Spleen (tissue), 11 donors: Measurements from ENCODE around the gene CNDP1. TPM values are rescaled to one million over a fixed set of nuclear protein-coding genes. Genes with fewer than 3 reads are reported as not detected.

Source experiments
- DNase-seq: peaks from one replicate; pipeline ENCODE4 v3.0.0-alpha.2; 2020
- H3K27ac ChIP-seq, 8 donors: fragments of 200-600 bp; sonication (generic) in 7 of 8; 1 replicate in 4 of 8; 2 replicates in 4 of 8; pipeline versions ENCODE4 v1.5.0 to v1.8.0; 2016 to 2021; ENCODE audit warnings: inconsistent platforms in 4 of 8, mild to moderate bottlenecking in 4 of 8, moderate library complexity in 1 of 8
- H3K27me3 ChIP-seq, 7 donors: fragments of 200-600 bp; sonication (generic) in 6 of 7; replicated peaks in 1 of 7; 1 replicate in 4 of 7; 2 replicates in 3 of 7; pipeline versions ENCODE4 v1.5.0 to v1.8.0; 2016 to 2021; ENCODE audit warnings: inconsistent platforms in 3 of 7, mild to moderate bottlenecking in 1 of 7
- H3K36me3 ChIP-seq, 6 donors: fragments of 200-600 bp; sonication (generic) in 5 of 6; 1 replicate in 4 of 6; 2 replicates in 2 of 6; pipeline versions ENCODE4 v1.5.0 to v1.8.0; 2016 to 2021; ENCODE audit warnings: inconsistent platforms in 2 of 6
- H3K4me1 ChIP-seq, 6 donors: fragments of 200-600 bp; sonication (generic) in 5 of 6; 1 replicate in 3 of 6; 2 replicates in 3 of 6; pipeline versions ENCODE4 v1.5.0 to v1.8.0; 2016 to 2021; ENCODE audit warnings: inconsistent platforms in 3 of 6
- H3K4me3 ChIP-seq, 8 donors: fragments of 200-600 bp; sonication (generic) in 7 of 8; 1 replicate in 4 of 8; 2 replicates in 4 of 8; pipeline versions ENCODE4 v1.5.0 to v1.8.0; 2016 to 2021; ENCODE audit warnings: inconsistent platforms in 4 of 8, mild to moderate bottlenecking in 4 of 8, moderate library complexity in 2 of 8
- H3K9me3 ChIP-seq, 8 donors: fragments of 200-600 bp; sonication (generic) in 7 of 8; 1 replicate in 4 of 8; 2 replicates in 4 of 8; pipeline versions ENCODE4 v1.5.0 to v1.8.0; 2016 to 2021; ENCODE audit warnings: inconsistent platforms in 4 of 8
- CTCF ChIP-seq, 11 experiments: fragments of 200-600 bp in 7 of 11; fragments of 450-650 bp in 4 of 11; sonication (generic) in 4 of 11; IDR thresholded peaks in 8 of 11; conservative IDR thresholded peaks in 3 of 11; 1 replicate in 7 of 11; 2 replicates in 4 of 11; pipeline versions ENCODE4 v1.4.0 to v1.8.0; 2016 to 2021; ENCODE audit warnings: antibody characterized with exemption in 11 of 11, inconsistent platforms in 4 of 11, mild to moderate bottlenecking in 1 of 11
- POLR2A ChIP-seq, 3 donors: fragments of 450-650 bp; IDR thresholded peaks; one replicate each; pipeline ENCODE4 v1.5.1; 2017; ENCODE audit warnings: antibody characterized with exemption in 3 of 3, mild to moderate bottlenecking in 1 of 3
- POLR2AphosphoS5 ChIP-seq, 3 donors: sonication (generic); formaldehyde crosslinking; IDR thresholded peaks; one replicate each; pipeline ENCODE4 v1.5.1; 2017; ENCODE audit warnings: antibody characterized with exemption in 3 of 3
- WGBS, 5 donors: extraction: QIAGEN DNeasy Blood & Tissue Kit in 3 of 5; methylation state at CpG; one replicate each; pipeline versions ENCODE4 v1.1.5 to v1.1.7; 2013 to 2018; 5-methylcytosine and 5-hydroxymethylcytosine counted together
- intact Hi-C: fragments of 100-400 bp; cut with DNase I; formaldehyde crosslinking; loops from one replicate; pipeline ENCODE4 v1.15.0; 2023; ENCODE audit warnings: low total_unique reads
- polyA plus RNA-seq, 3 donors: library from polyadenylated mRNA; stranded (reverse); fragments of 200-250 nt; gene quantifications; one replicate each; pipeline ENCODE4 v1.2.1, GENCODE V29; 2013
- total RNA-seq, 7 donors: library from RNA; depleted of rRNA in 3 of 7; stranded (reverse); fragments of >200 nt in 3 of 7; fragmentation: NEBNext Ultra II Directional in 4 of 7; extraction: Animal tissue kit (Norgen Biotek cat#: 25700) in 4 of 7; gene quantifications; one replicate each; pipeline versions ENCODE4 v1.1.0 to v1.2.1, GENCODE V29; 2016 to 2021
- donor health status: healthy with polysubstance abuse.
- donor health status: DM: no; HTN: no; CAD: no; lungs with moderate emphysema.
- donor health status: DM: no; HTN: no; CAD: no.
- donor health status: Bipolar disorder and iron deficiency.
- donor health status: healthy.
- donor health status: DM: no; HTN: no; CAD: no.
- donor health status: DM: yes; HTN: yes; CAD: no.

Gene CNDP1
- total and polyA plus RNA-seq, 10 donors: 0.03 to 0.59 (median 0.18) TPM; not detected in 2

DNA sequence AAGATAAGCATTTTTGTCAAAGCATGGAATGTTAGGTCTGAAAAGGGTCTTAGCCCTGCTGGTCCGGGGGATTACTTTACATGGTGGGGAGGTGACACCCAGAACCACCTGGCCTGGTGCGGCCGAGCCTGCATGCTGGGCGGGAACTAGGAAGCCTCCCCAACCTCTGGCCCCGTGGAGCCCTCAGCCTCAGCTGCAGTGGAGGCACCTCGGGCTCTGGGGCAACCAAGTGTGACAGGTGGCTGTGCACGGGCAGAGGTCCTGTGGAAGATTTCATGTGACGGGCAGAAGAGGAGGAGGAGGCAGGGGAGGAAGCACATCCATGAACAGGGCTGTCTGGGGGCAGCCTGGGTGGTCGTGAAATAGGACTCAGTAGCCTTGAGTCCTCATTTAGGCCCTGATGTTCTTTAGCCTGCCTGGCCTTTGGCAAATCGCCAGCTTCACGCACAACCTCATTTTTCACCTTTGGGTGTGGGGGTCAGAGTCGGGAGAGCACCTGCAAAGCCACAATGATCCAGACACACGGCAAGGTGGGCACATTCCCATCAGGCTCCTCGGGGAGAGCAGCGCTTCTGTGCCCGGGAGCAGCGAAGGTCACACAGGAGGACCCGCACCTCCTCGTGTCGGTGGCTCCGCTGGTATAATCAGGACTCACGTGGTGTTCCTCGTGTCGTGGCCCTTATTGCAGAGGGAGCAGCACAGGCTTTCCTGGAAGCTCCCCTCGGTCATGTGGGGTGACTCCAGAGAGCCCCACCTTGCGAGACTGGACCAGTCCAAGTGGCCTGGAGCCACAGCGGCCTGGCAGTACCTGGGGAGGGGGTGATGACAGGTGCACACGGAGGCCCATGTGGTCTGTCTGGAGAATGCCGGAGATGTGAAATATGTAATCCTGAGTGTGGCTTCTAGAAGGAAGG, 24.2 kb upstream of the CNDP1 start:
- Histone ChIP-seq H3K27ac (no peak overlapping the region), H3K4me1 (peaks cover 6 to 35% (median 29%) of the 10 kb centered on the region in 6 donors), H3K9me3 (no peaks in the 10 kb centered on the region), H3K36me3 (peaks cover 0 to 100% (median 94%) of the 10 kb centered on the region in 6 donors), H3K27me3 (no peaks in the 10 kb centered on the region), H3K4me3 (no peak overlapping the region)
- intact Hi-C loops: no loop called here
- peak in 2 of 3 donors; percentile 27 to 42 for TF ChIP-seq POLR2AphosphoS5 (IDR thresholded peaks at IDR 0.05)
- TF ChIP-seq POLR2A (IDR thresholded peaks at IDR 0.05): no peak
- DNase-seq: peak; percentile 69
- 90 to 95% (median 92%) methylated on average over 23 to 29 of the region's 29 CpGs for WGBS, 5 donors

DNA sequence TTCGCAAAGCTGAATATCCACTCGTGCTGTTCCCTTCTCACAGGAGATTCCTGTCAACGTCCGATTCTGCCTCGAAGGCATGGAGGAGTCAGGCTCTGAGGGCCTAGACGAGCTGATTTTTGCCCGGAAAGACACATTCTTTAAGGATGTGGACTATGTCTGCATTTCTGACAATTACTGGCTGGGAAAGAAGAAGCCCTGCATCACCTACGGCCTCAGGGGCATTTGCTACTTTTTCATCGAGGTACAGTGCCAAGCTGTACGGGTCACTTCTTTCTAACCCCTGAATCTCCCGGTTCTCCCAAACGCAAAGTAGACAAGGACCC, 23.6 kb upstream of the CNDP1 start:
- Histone ChIP-seq H3K27ac (no peak overlapping the region), H3K36me3 (peaks cover 4 to 100% (median 97%) of the 10 kb centered on the region in 6 donors), H3K27me3 (no peaks in the 10 kb centered on the region), H3K4me1 (peaks cover 4 to 32% (median 23%) of the 10 kb centered on the region in 6 donors), H3K9me3 (no peaks in the 10 kb centered on the region), H3K4me3 (no peak overlapping the region)
- no peak for DNase-seq
- intact Hi-C loops: no loop called here
- TF ChIP-seq POLR2AphosphoS5 (IDR thresholded peaks at IDR 0.05) (no peak), CTCF (IDR thresholded peaks at IDR 0.05 in 8 of 11, conservative IDR thresholded peaks at IDR 0.05 in 3 of 11) (no peak), POLR2A (IDR thresholded peaks at IDR 0.05) (no peak)
- WGBS, 5 donors: 94 to 97% (median 96%) methylated on average over 12 of the region's 12 CpGs

DNA sequence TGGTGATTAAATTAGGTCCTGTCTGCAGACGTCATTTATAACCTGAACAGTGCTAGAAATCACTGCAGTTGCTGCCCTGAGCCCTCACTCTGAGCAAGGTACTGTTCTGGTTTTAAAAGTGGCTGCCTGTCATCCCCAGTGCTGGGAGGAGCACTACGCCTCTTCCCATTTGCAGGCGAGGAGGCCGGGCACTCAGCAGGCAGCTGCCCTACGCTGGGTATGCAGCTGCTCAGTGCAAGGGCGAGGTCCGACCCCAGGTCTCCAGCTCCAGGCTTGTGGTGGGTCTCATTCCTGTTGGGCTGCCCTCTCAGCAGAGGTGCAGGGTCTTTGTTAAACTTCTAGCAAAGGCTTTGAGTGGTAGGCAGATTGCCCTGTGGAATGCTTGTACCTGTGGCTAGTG, 22.5 kb upstream of the CNDP1 start:
- peak; percentile 47 for DNase-seq
- Histone ChIP-seq H3K27ac (no peak overlapping the region), H3K9me3 (no peaks in the 10 kb centered on the region), H3K27me3 (no peaks in the 10 kb centered on the region), H3K4me3 (no peak overlapping the region), H3K4me1 (peaks cover 0 to 21% (median 12%) of the 10 kb centered on the region in 6 donors), H3K36me3 (peaks cover 5 to 100% (median 97%) of the 10 kb centered on the region in 6 donors)
- intact Hi-C loops: no loop called here
- 93 to 100% (median 97%) methylated on average over 4 to 7 of the region's 7 CpGs for WGBS, 5 donors
- TF ChIP-seq CTCF (IDR thresholded peaks at IDR 0.05 in 8 of 11, conservative IDR thresholded peaks at IDR 0.05 in 3 of 11) (no peak), POLR2AphosphoS5 (IDR thresholded peaks at IDR 0.05) (peak in 2 of 3 donors; percentile 12 to 56)

DNA sequence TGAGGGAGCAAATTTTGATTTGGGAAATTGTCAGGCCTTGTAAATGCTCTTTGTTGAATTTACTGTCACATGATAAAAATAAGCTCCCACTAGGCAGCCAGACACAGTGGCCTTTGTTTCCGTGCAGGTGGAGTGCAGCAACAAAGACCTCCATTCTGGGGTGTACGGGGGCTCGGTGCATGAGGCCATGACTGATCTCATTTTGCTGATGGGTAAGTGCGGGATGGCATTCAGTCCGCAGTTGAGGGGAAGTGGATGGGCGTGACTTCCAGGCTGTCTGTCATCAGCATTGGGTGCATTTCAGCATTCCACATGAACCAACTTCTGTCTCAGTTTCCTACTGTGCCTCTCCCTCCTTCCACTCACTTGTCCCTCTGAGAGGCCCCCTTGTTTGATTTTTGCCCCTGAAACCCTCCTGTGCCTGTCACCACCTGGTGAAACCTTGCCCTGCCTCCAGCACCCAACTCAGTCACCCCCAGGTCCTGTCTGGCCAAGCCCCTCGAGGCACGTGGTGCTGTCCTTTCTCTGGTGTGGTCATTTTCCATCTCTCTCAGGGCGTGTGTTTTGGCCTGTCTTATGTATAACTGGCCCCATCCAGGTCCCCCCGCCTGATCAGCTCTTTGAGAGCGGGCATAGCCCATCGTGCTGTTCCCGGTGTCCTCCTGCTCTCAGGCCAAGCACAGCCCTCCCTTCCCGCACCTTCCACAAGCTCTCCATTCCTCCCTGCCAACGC, 21.8 kb upstream of the CNDP1 start:
- intact Hi-C loops: no loop called here
- no peak overlapping the region for H3K4me3 ChIP-seq
- H3K27ac ChIP-seq: no peak overlapping the region
- H3K36me3 ChIP-seq: peaks cover 5 to 100% (median 97%) of the 10 kb centered on the region in 6 donors
- DNase-seq: peak; percentile 57
- WGBS, 5 donors: 89 to 96% (median 95%) methylated on average over 15 of the region's 15 CpGs
- no peaks in the 10 kb centered on the region for H3K9me3 ChIP-seq
- TF ChIP-seq POLR2A (IDR thresholded peaks at IDR 0.05): no peak
- no peak for TF ChIP-seq CTCF (IDR thresholded peaks at IDR 0.05 in 8 of 11, conservative IDR thresholded peaks at IDR 0.05 in 3 of 11)
- H3K27me3 ChIP-seq: no peaks in the 10 kb centered on the region
- peaks cover 0 to 16% (median 8%) of the 10 kb centered on the region in 6 donors for H3K4me1 ChIP-seq
